ENCODE data around the gene STIL. TPM values are rescaled to one million over a fixed set of nuclear protein-coding genes. Genes with fewer than 3 reads are reported as not detected.
"Not testable (repeated sequence)": the region's sequence is repeated elsewhere in the genome, so short reads cannot be mapped to it uniquely, and the experiment has no call there.

STIL gene
- total and polyA plus RNA-seq, 2 donors (not counting 3 experiments of a cell fraction or from before 2014, with no cell fraction given) = 10.3 to 28.1 TPM

DNA sequence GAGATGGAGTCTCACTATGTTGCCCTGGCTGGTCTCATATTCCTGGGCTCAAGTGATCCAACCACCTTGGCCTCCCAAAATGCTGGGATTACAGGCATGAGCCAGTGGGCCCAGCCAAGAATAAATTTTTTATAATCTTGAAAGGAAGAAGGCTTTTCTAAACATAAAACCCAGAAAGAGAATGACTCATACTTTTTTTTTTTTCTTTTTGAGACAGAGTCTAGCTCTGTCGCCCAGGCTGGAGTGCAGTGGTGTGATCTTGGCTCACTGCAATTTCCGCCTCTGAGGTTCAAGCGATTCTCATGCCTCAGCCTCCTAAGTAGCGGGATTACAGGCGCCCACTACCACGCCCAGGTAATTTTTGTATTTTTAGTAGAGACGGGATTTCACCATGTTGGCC, 38.1 kb downstream of the STIL start:
- TF ChIP-seq FOS (IDR thresholded peaks at IDR 0.05; ENCODE audit: borderline replicate concordance, insufficient read depth, low read length) = peak; percentile 19
- H3K36me3 ChIP-seq (ENCODE audit: control insufficient read depth in 2 of 2, extremely low read depth in 1 of 2, insufficient read depth in 2 of 2, low read length in 2 of 2); H3K27me3 ChIP-seq (ENCODE audit: control insufficient read depth in 2 of 2, insufficient read depth in 2 of 2, low read length in 2 of 2); dilution Hi-C loops (cut with MboI; ENCODE audit: extremely low pct_ligation_motif_present, low sequenced_read_pairs); FAIRE-seq; POLR2A ChIA-PET; intact Hi-C loops (cut with micrococcal nuclease); BruUV-seq (replicated peaks); H4K20me1 ChIP-seq (replicated peaks; ENCODE audit: control insufficient read depth, extremely low read depth, insufficient read depth, low read length); H3K4me3 ChIP-seq (replicated peaks in 1 of 3; ENCODE audit: insufficient read depth in 1 of 3, low read depth in 1 of 3, low read length in 3 of 3); H2AFZ ChIP-seq (ENCODE audit: low read depth, low read length); H3K4me1 ChIP-seq (ENCODE audit: control insufficient read depth, extremely low read depth, insufficient read depth, low read length); H3K9ac ChIP-seq (replicated peaks; ENCODE audit: extremely low read depth, insufficient read depth, low read length); H3K27ac ChIP-seq (ENCODE audit: insufficient read depth, low read depth, low read length); DNase-seq (ENCODE audit: low read depth, low spot score); H3K9me1 ChIP-seq (replicated peaks; ENCODE audit: control insufficient read depth, extremely low read depth, insufficient read depth, low read length); H3K4me2 ChIP-seq (ENCODE audit: insufficient read depth, low read length); H3K9me3 ChIP-seq (replicated peaks; ENCODE audit: control insufficient read depth, insufficient read depth, low read length): not testable (repeated sequence)
- CTCF ChIA-PET = interaction anchor here (1.0 to 2.1 kb wide), 5 partner anchors 13 to 97 kb away, joined by 3 to 9 read pairs (median 4); partner anchors contain the start of gene STIL
- H3K79me2 ChIP-seq (ENCODE audit: control insufficient read depth, insufficient read depth, low read length) = peaks cover 52% of the 10 kb centered on the region

GRCh38 chr1:47265529-47265928, 48.4 kb downstream of the STIL start:
- H3K4me3 ChIP-seq (replicated peaks in 1 of 3; ENCODE audit: insufficient read depth in 1 of 3, low read depth in 1 of 3, low read length in 3 of 3); H3K9ac ChIP-seq (replicated peaks; ENCODE audit: extremely low read depth, insufficient read depth, low read length); POLR2A ChIA-PET; DNase-seq (ENCODE audit: low read depth, low spot score); H3K27me3 ChIP-seq (ENCODE audit: control insufficient read depth in 2 of 2, insufficient read depth in 2 of 2, low read length in 2 of 2); H3K4me2 ChIP-seq (ENCODE audit: insufficient read depth, low read length); H3K4me1 ChIP-seq (ENCODE audit: control insufficient read depth, extremely low read depth, insufficient read depth, low read length); BruUV-seq (replicated peaks); H3K27ac ChIP-seq (ENCODE audit: insufficient read depth, low read depth, low read length); H3K36me3 ChIP-seq (ENCODE audit: control insufficient read depth in 2 of 2, extremely low read depth in 1 of 2, insufficient read depth in 2 of 2, low read length in 2 of 2); H3K9me1 ChIP-seq (replicated peaks; ENCODE audit: control insufficient read depth, extremely low read depth, insufficient read depth, low read length); H3K9me3 ChIP-seq (replicated peaks; ENCODE audit: control insufficient read depth, insufficient read depth, low read length); dilution Hi-C loops (cut with MboI; ENCODE audit: extremely low pct_ligation_motif_present, low sequenced_read_pairs); H4K20me1 ChIP-seq (replicated peaks; ENCODE audit: control insufficient read depth, extremely low read depth, insufficient read depth, low read length); FAIRE-seq; H3K79me2 ChIP-seq (ENCODE audit: control insufficient read depth, insufficient read depth, low read length); intact Hi-C loops (cut with micrococcal nuclease); H2AFZ ChIP-seq (ENCODE audit: low read depth, low read length): not testable (repeated sequence)
- CTCF ChIA-PET = interaction anchor here (0.6 to 5.4 kb wide), 3 partner anchors 72 to 450 kb away, joined by 3 to 224 read pairs (median 13); partner anchors contain the start of gene PDZK1IP1
